HEK293 (cell line): ENCODE data around the gene TSC22D2.

Experiments
- CTCF ChIP-seq: fragments of 450-650 bp; formaldehyde crosslinking; IDR thresholded peaks from 2 replicates; pipeline ENCODE4 v1.5.1; 2016; ENCODE audit warnings: missing biosample characterization, missing genetic modification characterization
- EGR2 ChIP-seq: fragments of 450-650 bp; formaldehyde crosslinking; IDR thresholded peaks from 2 replicates; pipeline ENCODE4 v1.5.1; 2016; ENCODE audit warnings: low read depth, missing biosample characterization, missing genetic modification characterization
- FEZF1 ChIP-seq: fragments of 450-650 bp; formaldehyde crosslinking; IDR thresholded peaks from 2 replicates; pipeline ENCODE4 v1.5.1; 2016; ENCODE audit warnings: missing biosample characterization, missing genetic modification characterization
- HOXD13 ChIP-seq: sonication (generic); formaldehyde crosslinking; IDR thresholded peaks from 2 replicates; pipeline ENCODE4 v1.8.0; 2022; ENCODE audit warnings: missing genetic modification reagents, borderline replicate concordance
- KLF7 ChIP-seq: fragments of 450-650 bp; formaldehyde crosslinking; IDR thresholded peaks from 2 replicates; pipeline ENCODE4 v1.5.1; 2016; ENCODE audit warnings: missing biosample characterization, missing genetic modification characterization, borderline replicate concordance
- MZF1 ChIP-seq: fragments of 450-650 bp; formaldehyde crosslinking; IDR thresholded peaks from 2 replicates; pipeline ENCODE4 v1.5.1; 2017; ENCODE audit warnings: missing biosample characterization, missing genetic modification characterization, borderline replicate concordance
- PRDM10 ChIP-seq: fragments of 450-650 bp; formaldehyde crosslinking; IDR thresholded peaks from 2 replicates; pipeline ENCODE4 v1.5.1; 2016; ENCODE audit warnings: missing biosample characterization, missing genetic modification characterization
- PRDM4 ChIP-seq: fragments of 450-650 bp; formaldehyde crosslinking; IDR thresholded peaks from 2 replicates; pipeline ENCODE4 v1.5.1; 2017; ENCODE audit warnings: missing biosample characterization, missing genetic modification characterization
- REST ChIP-seq: fragments of 450-650 bp; formaldehyde crosslinking; IDR thresholded peaks from 2 replicates; pipeline ENCODE4 v1.5.1; 2016; ENCODE audit warnings: missing biosample characterization, missing genetic modification characterization
- SCRT1 ChIP-seq: fragments of 450-650 bp; formaldehyde crosslinking; IDR thresholded peaks from 2 replicates; pipeline ENCODE4 v1.5.1; 2016; ENCODE audit warnings: missing biosample characterization, missing genetic modification characterization, borderline replicate concordance
- SCRT2 ChIP-seq: fragments of 450-650 bp; formaldehyde crosslinking; IDR thresholded peaks from 2 replicates; pipeline ENCODE4 v1.5.1; 2016; ENCODE audit warnings: missing biosample characterization, missing genetic modification characterization
- ZNF112 ChIP-seq: fragments of 450-650 bp; formaldehyde crosslinking; IDR thresholded peaks from 2 replicates; pipeline ENCODE4 v1.5.0; 2017; ENCODE audit warnings: missing biosample characterization, missing genetic modification characterization
- ZNF133 ChIP-seq: fragments of 450-650 bp; formaldehyde crosslinking; IDR thresholded peaks from 2 replicates; pipeline ENCODE4 v1.5.1; 2016; ENCODE audit warnings: missing biosample characterization, missing genetic modification characterization
- ZNF202 ChIP-seq: fragments of 450-650 bp; formaldehyde crosslinking; IDR thresholded peaks from 2 replicates; pipeline ENCODE4 v1.5.1; 2016; ENCODE audit warnings: missing biosample characterization, missing genetic modification characterization, borderline replicate concordance
- ZNF211 ChIP-seq: fragments of 450-650 bp; formaldehyde crosslinking; IDR thresholded peaks from 2 replicates; pipeline ENCODE4 v1.5.1; 2016; ENCODE audit warnings: low read depth, missing biosample characterization, missing genetic modification characterization
- ZNF214 ChIP-seq: fragments of 450-650 bp; formaldehyde crosslinking; IDR thresholded peaks from 2 replicates; pipeline ENCODE4 v1.5.1; 2017; ENCODE audit warnings: missing biosample characterization, mild to moderate bottlenecking, missing genetic modification characterization, borderline replicate concordance
- ZNF223 ChIP-seq: fragments of 450-650 bp; formaldehyde crosslinking; IDR thresholded peaks from 2 replicates; pipeline ENCODE4 v1.5.1; 2016; ENCODE audit warnings: missing biosample characterization, missing genetic modification characterization
- ZNF391 ChIP-seq: fragments of 450-650 bp; formaldehyde crosslinking; IDR thresholded peaks from 2 replicates; pipeline ENCODE4 v1.5.1; 2016; ENCODE audit warnings: low read depth, missing biosample characterization, missing genetic modification characterization, borderline replicate concordance
- ZNF791 ChIP-seq: fragments of 450-650 bp; formaldehyde crosslinking; IDR thresholded peaks from 2 replicates; pipeline ENCODE4 v1.5.1; 2016; ENCODE audit warnings: missing biosample characterization, missing genetic modification characterization
- TF ChIP-seq, protein P1 (sequence below): sonication (generic); formaldehyde crosslinking; IDR thresholded peaks from 2 replicates; pipeline ENCODE4 v1.8.1; 2022; ENCODE audit warnings: mild to moderate bottlenecking, moderate library complexity, missing genetic modification reagents
- TF ChIP-seq, protein P2 (sequence below): fragments of 450-650 bp; formaldehyde crosslinking; conservative IDR thresholded peaks from 2 replicates; pipeline ENCODE4 v1.5.1; 2016; ENCODE audit warnings: low read depth, missing biosample characterization, missing genetic modification characterization

The TSC22D2 gene

DNA sequence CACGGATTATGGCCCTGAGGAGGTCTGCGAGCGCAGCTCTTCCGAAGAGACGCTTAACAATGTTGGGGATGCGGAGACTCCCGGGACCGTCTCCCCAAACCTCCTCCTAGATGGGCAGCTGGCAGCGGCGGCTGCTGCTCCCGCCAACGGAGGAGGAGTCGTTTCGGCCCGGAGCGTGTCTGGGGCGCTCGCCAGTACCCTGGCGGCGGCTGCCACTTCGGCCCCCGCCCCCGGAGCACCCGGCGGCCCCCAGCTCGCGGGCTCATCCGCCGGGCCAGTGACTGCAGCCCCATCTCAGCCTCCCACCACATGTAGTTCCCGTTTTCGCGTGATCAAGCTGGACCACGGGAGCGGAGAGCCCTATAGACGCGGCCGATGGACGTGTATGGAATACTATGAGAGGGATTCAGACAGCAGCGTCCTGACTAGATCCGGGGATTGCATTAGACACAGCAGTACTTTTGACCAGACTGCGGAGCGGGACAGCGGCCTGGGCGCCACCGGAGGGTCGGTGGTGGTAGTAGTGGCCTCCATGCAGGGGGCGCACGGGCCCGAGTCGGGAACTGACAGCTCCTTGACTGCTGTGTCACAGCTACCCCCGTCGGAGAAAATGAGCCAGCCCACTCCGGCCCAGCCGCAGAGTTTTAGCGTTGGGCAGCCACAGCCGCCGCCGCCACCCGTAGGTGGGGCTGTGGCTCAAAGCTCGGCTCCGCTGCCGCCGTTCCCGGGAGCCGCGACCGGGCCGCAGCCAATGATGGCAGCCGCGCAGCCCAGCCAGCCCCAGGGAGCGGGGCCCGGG, 1.6 kb downstream of the TSC22D2 start (continued):
- TF ChIP-seq REST (peak; percentile 57), ZNF791 (tag by site-specific recombination) (no peak), KLF7 (tag by site-specific recombination) (no peak), ZNF202 (tag by site-specific recombination) (no peak), ZNF133 (tag by site-specific recombination) (no peak), PRDM10 (tag by site-specific recombination) (peak; percentile 96), EGR2 (tag by site-specific recombination) (no peak), ZNF214 (tag by site-specific recombination) (no peak), MZF1 (tag by site-specific recombination) (no peak), ZNF391 (tag by site-specific recombination) (no peak), FEZF1 (tag by site-specific recombination) (no peak), ZNF223 (tag by site-specific recombination) (no peak), SCRT2 (tag by site-specific recombination) (no peak), SCRT1 (tag by site-specific recombination) (no peak), ZNF112 (tag by site-specific recombination) (no peak), PRDM4 (no peak), ZNF211 (tag by site-specific recombination) (no peak), HOXD13 (CRISPR knock-in tag) (no peak), CTCF (peak; percentile 97)
- TF ChIP-seq, protein P1, sequence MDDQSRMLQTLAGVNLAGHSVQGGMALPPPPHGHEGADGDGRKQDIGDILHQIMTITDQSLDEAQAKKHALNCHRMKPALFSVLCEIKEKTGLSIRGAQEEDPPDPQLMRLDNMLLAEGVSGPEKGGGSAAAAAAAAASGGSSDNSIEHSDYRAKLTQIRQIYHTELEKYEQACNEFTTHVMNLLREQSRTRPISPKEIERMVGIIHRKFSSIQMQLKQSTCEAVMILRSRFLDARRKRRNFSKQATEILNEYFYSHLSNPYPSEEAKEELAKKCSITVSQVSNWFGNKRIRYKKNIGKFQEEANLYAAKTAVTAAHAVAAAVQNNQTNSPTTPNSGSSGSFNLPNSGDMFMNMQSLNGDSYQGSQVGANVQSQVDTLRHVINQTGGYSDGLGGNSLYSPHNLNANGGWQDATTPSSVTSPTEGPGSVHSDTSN (CRISPR knock-in tag), result peak; percentile 10; the same call in 1 of the 2 replicates
- TF ChIP-seq, protein P2, sequence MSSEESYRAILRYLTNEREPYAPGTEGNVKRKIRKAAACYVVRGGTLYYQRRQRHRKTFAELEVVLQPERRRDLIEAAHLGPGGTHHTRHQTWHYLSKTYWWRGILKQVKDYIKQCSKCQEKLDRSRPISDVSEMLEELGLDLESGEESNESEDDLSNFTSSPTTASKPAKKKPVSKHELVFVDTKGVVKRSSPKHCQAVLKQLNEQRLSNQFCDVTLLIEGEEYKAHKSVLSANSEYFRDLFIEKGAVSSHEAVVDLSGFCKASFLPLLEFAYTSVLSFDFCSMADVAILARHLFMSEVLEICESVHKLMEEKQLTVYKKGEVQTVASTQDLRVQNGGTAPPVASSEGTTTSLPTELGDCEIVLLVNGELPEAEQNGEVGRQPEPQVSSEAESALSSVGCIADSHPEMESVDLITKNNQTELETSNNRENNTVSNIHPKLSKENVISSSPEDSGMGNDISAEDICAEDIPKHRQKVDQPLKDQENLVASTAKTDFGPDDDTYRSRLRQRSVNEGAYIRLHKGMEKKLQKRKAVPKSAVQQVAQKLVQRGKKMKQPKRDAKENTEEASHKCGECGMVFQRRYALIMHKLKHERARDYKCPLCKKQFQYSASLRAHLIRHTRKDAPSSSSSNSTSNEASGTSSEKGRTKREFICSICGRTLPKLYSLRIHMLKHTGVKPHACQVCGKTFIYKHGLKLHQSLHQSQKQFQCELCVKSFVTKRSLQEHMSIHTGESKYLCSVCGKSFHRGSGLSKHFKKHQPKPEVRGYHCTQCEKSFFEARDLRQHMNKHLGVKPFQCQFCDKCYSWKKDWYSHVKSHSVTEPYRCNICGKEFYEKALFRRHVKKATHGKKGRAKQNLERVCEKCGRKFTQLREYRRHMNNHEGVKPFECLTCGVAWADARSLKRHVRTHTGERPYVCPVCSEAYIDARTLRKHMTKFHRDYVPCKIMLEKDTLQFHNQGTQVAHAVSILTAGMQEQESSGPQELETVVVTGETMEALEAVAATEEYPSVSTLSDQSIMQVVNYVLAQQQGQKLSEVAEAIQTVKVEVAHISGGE, result no peak
